ENCODE data around the gene TMEM91.

- no peak for TF ChIP-seq CTCF (IDR thresholded peaks at IDR 0.05; ENCODE audit: insufficient read depth, low read depth, low read length)
- TF ChIP-seq EZH2 (IDR thresholded peaks at IDR 0.05; ENCODE audit: insufficient read depth, low read length) = no peak
Measured at GRCh38 chr19:41334793-41335192, 41.5 kb upstream of the TMEM91 start.
